T-cell (primary cell): ENCODE measurements around the gene CNPY4. TPM values are rescaled to one million over a fixed set of nuclear protein-coding genes. Genes with fewer than 3 reads are reported as not detected.
A peak's percentile ranks its signal among the peaks of the same experiment; 100 is the strongest.

Source experiments
- ATAC-seq, 4 experiments: fragments of 200-7000 bp in 3 of 4; fragments of 150-1000 bp in 1 of 4; cut with Tn5 transposase; replicated peaks in 1 of 4; 1 replicate in 3 of 4; 2 replicates in 1 of 4; pipeline ENCODE4 v1.10.0; 2021; ENCODE audit warnings: moderate library complexity in 3 of 4, mild to moderate bottlenecking in 2 of 4, moderate number of reproducible peaks in 1 of 4
- CTCF ChIA-PET, 2 donors: fragments of 300-600 bp; sonication (Branson Sonifier 250); formaldehyde crosslinking; loops; one replicate each; lab custom pipeline; 2022; ENCODE audit warnings: antibody characterized with exemption in 2 of 2; lab: Charles Lee
- POLR2A ChIA-PET, 2 donors: fragments of 300-600 bp; sonication (Branson Sonifier 250); formaldehyde crosslinking; loops; one replicate each; lab custom pipeline; 2022; ENCODE audit warnings: antibody characterized with exemption in 2 of 2; lab: Charles Lee
- DNase-seq, 35 experiments: peaks; one replicate each; pipeline versions ENCODE4 v3.0.0 to v3.0.0-alpha.2; 2013 to 2023
- H3K27ac ChIP-seq: one replicate; pipeline ENCODE4 v1.5.1; 2013; ENCODE audit warnings: low read length
- H3K27me3 ChIP-seq, 2 experiments: replicated peaks in 1 of 2; 1 replicate in 1 of 2; 2 replicates in 1 of 2; pipeline versions ENCODE4 v1.6.1 to v1.7.0; 2013; ENCODE audit warnings: low read length in 1 of 2, mixed read lengths in 1 of 2; ENCODE audit not compliant: control insufficient read depth in 2 of 2, insufficient read depth in 2 of 2; ENCODE audit errors: extremely low read depth in 1 of 2
- H3K36me3 ChIP-seq, 2 donors: 1 replicate in 1 of 2; 2 replicates in 1 of 2; pipeline versions ENCODE4 v1.6.1 to v1.7.0; 2013; ENCODE audit warnings: low read length in 1 of 2; ENCODE audit not compliant: control insufficient read depth in 2 of 2, insufficient read depth in 1 of 2; ENCODE audit errors: extremely low read depth in 1 of 2
- H3K4me1 ChIP-seq, 2 experiments: 1 replicate in 1 of 2; 2 replicates in 1 of 2; pipeline versions ENCODE4 v1.6.1 to v1.7.0; 2013; ENCODE audit warnings: low read length in 2 of 2, mixed read lengths in 1 of 2; ENCODE audit not compliant: insufficient read depth in 2 of 2, control insufficient read depth in 1 of 2; ENCODE audit errors: extremely low read depth in 1 of 2
- H3K4me3 ChIP-seq, 2 donors: 1 replicate in 1 of 2; 2 replicates in 1 of 2; pipeline versions ENCODE4 v1.5.1 to v1.7.0; 2013; ENCODE audit warnings: mild to moderate bottlenecking in 2 of 2, low read length in 1 of 2, moderate library complexity in 1 of 2; ENCODE audit not compliant: control insufficient read depth in 1 of 2; ENCODE audit errors: extremely low read depth in 1 of 2
- H3K9me3 ChIP-seq: 2 replicates; pipeline ENCODE4 v1.7.0; 2013
- H3K27ac Mint-ChIP-seq, 2 donors: one replicate each; pipeline ENCODE4 v1.8.0; 2020 to 2021; ENCODE audit warnings: mild to moderate bottlenecking in 2 of 2, mixed read lengths in 2 of 2
- H3K27me3 Mint-ChIP-seq, 2 donors: one replicate each; pipeline ENCODE4 v1.8.0; 2021 to 2022; ENCODE audit warnings: mixed read lengths in 2 of 2
- H3K36me3 Mint-ChIP-seq: one replicate; pipeline ENCODE4 v1.8.0; 2021; ENCODE audit warnings: mixed read lengths
- H3K4me1 Mint-ChIP-seq, 3 donors: one replicate each; pipeline ENCODE4 v1.8.0; 2020 to 2022; ENCODE audit warnings: mixed read lengths in 3 of 3, mild to moderate bottlenecking in 1 of 3
- H3K4me3 Mint-ChIP-seq, 3 donors: one replicate each; pipeline ENCODE4 v1.8.0; 2020 to 2022; ENCODE audit warnings: mild to moderate bottlenecking in 3 of 3, mixed read lengths in 3 of 3, moderate library complexity in 3 of 3
- H3K9me3 Mint-ChIP-seq, 3 donors: one replicate each; pipeline ENCODE4 v1.8.0; 2020 to 2022; ENCODE audit warnings: mixed read lengths in 3 of 3
- WGBS: methylation state at CpG from one replicate; pipeline ENCODE4 v1.1.5; 2013; ENCODE audit warnings: missing lambda C conversion rate; ENCODE audit not compliant: insufficient coverage; 5-methylcytosine and 5-hydroxymethylcytosine counted together
- total RNA-seq, 35 experiments: library from RNA in 6 of 35; stranded (reverse) in 6 of 35; fragments of 120-200 nt in 1 of 35; gene quantifications; one replicate each; pipeline versions ENCODE4 v1.2.1 to v1.2.4 and lab custom pipeline; 2013 to 2026

The CNPY4 gene
- total RNA-seq, 5 donors from 2014 or later (not counting 1 experiment from before 2014, with no cell fraction given) = 23.9 to 90.0 (median 79.6) TPM

DNA sequence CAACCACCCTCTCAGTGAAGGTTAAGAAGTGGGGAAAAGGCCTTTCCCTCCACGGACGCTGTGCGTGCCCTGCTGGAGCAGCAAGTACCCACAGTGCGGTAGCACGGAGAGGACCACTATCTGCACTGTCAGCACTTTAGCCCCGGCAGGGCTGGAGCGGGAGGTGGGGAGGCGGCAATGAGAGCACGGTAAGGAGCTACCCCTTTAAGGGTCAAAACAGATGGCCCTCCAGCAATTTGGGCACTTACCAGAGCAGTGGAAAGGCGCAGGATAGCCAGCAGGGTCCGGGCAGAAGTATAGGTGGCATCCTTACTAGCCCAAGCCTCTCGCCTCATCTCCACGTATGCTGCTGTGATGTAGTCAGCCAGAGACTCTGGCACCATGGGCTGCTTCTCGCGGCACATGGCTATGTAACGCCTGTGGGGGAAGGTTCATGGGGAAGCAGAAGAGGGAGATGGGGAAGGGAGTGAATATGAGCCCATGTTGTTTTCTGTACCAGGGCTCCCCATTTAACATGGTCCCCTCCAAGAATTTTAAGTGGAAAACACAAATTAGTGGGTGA, 25.4 kb upstream of the CNPY4 start:
- H3K4me3 ChIP-seq = no peak overlapping the region
- H3K27ac ChIP-seq = no peak overlapping the region
- H3K9me3 ChIP-seq = no peaks in the 10 kb centered on the region
- ChIA-PET CTCF (interaction anchor here in 1 of 2 donors (0.8 kb wide), 1 partner anchor 12 kb away, joined by 3 read pairs; no protein-coding TSS in a partner anchor), POLR2A (no interaction called here)
- H3K36me3 ChIP-seq = peaks cover 45 to 87% of the 10 kb centered on the region in 2 donors
- DNase-seq (no peak), ATAC-seq (no peak)
- peaks cover 39 to 42% (median 40%) of the 10 kb centered on the region in 3 donors for H3K4me1 Mint-ChIP-seq
- H3K27me3 ChIP-seq = no peaks in the 10 kb centered on the region
- peaks cover 4 to 16% of the 10 kb centered on the region in 2 experiments for H3K4me1 ChIP-seq
- WGBS = 95% methylated on average over 15 of the region's 16 CpGs
- peak overlapping the region in 1 of 2 donors; percentile 6 for H3K27ac Mint-ChIP-seq
- no peaks in the 10 kb centered on the region for H3K9me3 Mint-ChIP-seq
- H3K27me3 Mint-ChIP-seq = no peaks in the 10 kb centered on the region
- peaks cover 70% of the 10 kb centered on the region for H3K36me3 Mint-ChIP-seq
- no peak overlapping the region for H3K4me3 Mint-ChIP-seq

DNA sequence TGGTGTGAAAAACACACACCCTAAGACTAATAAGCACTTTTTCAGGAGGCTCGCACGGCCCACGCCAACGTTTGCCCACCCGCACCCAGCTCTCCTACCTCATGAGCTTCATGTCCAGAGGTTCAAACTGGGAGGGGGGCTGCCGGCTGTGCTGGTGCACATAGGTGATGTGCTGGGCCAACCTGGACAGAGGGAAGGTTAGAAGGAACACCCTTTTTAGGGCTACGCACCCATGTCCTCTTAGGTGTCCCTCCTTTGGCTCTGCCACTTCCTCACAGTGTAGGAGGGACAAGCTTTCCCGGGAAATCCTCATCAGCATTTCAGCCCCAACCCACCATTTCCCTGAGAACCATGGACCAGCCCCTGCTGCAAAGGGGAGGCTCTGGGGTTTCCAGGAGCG, 24.1 kb upstream of the CNPY4 start:
- Mint-ChIP-seq H3K4me1 (peaks cover 39 to 47% (median 43%) of the 10 kb centered on the region in 3 donors), H3K27ac (peak overlapping the region in 1 of 2 donors; percentile 39), H3K27me3 (no peaks in the 10 kb centered on the region), H3K4me3 (no peak overlapping the region), H3K36me3 (peaks cover 77% of the 10 kb centered on the region), H3K9me3 (no peaks in the 10 kb centered on the region)
- ChIA-PET POLR2A (no interaction called here), CTCF (no interaction called here)
- Histone ChIP-seq H3K4me3 (no peak overlapping the region), H3K9me3 (no peaks in the 10 kb centered on the region), H3K36me3 (peaks cover 45 to 91% of the 10 kb centered on the region in 2 donors), H3K27me3 (no peaks in the 10 kb centered on the region), H3K27ac (no peak overlapping the region), H3K4me1 (peaks cover 9 to 21% of the 10 kb centered on the region in 2 experiments)
- DNase-seq (no peak), ATAC-seq (no peak)
- WGBS = 100% methylated on average over 2 of the region's 9 CpGs

DNA sequence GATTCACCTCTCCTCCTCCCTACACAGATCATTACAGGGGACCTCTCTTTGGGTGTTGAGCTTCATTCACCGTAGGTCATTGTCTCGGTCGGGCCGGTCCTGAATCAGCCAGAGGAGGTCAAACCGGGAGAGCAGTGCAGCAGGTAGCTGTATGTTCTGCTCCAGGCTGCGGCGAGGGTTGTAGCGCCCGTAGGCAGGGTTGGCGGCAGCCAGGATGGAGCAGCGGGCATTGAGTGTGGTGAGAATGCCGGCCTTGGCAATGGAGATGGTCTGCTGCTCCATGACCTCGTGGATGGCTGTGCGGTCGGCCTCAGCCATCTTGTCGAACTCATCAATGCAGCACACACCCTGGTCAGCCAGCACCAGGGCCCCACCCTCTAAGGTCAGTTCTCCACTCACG, 23.7 kb upstream of the CNPY4 start:
- no peak for ATAC-seq
- no peak overlapping the region for H3K4me3 Mint-ChIP-seq
- H3K9me3 Mint-ChIP-seq = no peaks in the 10 kb centered on the region
- Histone ChIP-seq H3K4me3 (no peak overlapping the region), H3K27ac (no peak overlapping the region), H3K36me3 (peaks cover 45 to 87% of the 10 kb centered on the region in 2 donors), H3K4me1 (peaks cover 9 to 21% of the 10 kb centered on the region in 2 experiments), H3K9me3 (no peaks in the 10 kb centered on the region), H3K27me3 (no peaks in the 10 kb centered on the region)
- H3K27me3 Mint-ChIP-seq = no peaks in the 10 kb centered on the region
- peaks cover 73% of the 10 kb centered on the region for H3K36me3 Mint-ChIP-seq
- no peak for DNase-seq
- peak overlapping the region in 1 of 2 donors; percentile 6 for H3K27ac Mint-ChIP-seq
- WGBS = 95% methylated on average over 16 of the region's 17 CpGs
- CTCF ChIA-PET = no interaction called here
- POLR2A ChIA-PET = no interaction called here
- peaks cover 38 to 45% (median 40%) of the 10 kb centered on the region in 3 donors for H3K4me1 Mint-ChIP-seq

DNA sequence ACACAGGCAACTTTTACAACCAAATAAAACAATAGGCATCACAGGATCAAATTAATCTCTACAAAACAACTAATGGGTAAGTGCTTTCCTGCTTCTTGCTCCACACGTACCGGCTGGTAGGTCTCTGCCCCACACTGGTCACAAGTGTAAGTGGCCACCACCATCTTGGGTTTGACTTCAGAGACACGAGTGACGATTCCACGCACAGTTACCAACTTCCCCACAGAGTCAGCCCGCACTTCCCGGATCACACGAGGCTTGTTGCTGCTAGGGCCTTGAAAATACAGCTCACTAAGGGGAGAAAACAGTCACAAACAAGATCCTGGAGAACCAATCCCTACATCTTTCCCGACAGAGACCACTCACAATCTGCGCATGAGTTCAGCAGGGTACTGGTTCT, 20.5 kb upstream of the CNPY4 start:
- no peaks in the 10 kb centered on the region for H3K27me3 ChIP-seq
- no peak overlapping the region for H3K4me3 ChIP-seq
- H3K27ac ChIP-seq = peak overlapping the region; percentile 66
- peaks cover 9 to 38% of the 10 kb centered on the region in 2 experiments for H3K4me1 ChIP-seq
- no peak for ATAC-seq
- no peaks in the 10 kb centered on the region for H3K27me3 Mint-ChIP-seq
- peaks cover 45 to 49% (median 45%) of the 10 kb centered on the region in 3 donors for H3K4me1 Mint-ChIP-seq
- peaks cover 45% of the 10 kb centered on the region for H3K36me3 Mint-ChIP-seq
- H3K9me3 Mint-ChIP-seq = no peaks in the 10 kb centered on the region
- ChIA-PET CTCF (interaction anchor here (0.6 to 0.9 kb wide), 2 partner anchors 111 to 119 kb away, joined by 5 to 12 read pairs; no protein-coding TSS in a partner anchor), POLR2A (interaction anchor here in 1 of 2 donors (0.6 kb wide), 1 partner anchor 272 kb away, joined by 4 read pairs; no protein-coding TSS in a partner anchor)
- no peaks in the 10 kb centered on the region for H3K9me3 ChIP-seq
- DNase-seq = no peak
- 96% methylated on average over 7 of the region's 10 CpGs for WGBS
- peak overlapping the region; percentile 94 to 96 for H3K27ac Mint-ChIP-seq
- H3K36me3 ChIP-seq = peaks cover 23 to 55% of the 10 kb centered on the region in 2 donors
- peak overlapping the region; percentile 91 to 96 (median 92) for H3K4me3 Mint-ChIP-seq

DNA sequence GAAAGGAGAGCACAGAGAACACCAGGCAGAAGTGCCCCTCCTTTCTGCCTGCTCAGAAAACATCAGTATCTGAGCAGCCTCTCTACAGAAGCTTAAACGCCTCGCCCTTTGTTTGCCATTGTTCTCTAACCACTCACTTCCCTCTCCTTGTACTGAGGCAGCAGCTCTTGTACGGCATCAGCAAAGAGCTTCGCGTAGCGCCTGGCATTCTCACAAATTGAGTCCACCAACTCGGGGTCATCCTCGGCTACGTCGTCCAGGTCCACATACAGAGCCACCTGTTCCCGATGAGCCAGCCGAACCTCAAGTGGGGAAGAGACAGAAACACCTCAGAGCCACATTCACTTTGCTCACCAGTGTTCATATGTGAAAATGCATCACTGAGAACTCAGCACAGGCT, 20.0 kb upstream of the CNPY4 start:
- peak overlapping the region; percentile 74 to 98 for H3K4me3 ChIP-seq
- no peaks in the 10 kb centered on the region for H3K27me3 ChIP-seq
- POLR2A ChIA-PET = no interaction called here
- H3K4me1 ChIP-seq = peaks cover 9 to 38% of the 10 kb centered on the region in 2 experiments
- H3K9me3 ChIP-seq = no peaks in the 10 kb centered on the region
- Mint-ChIP-seq H3K36me3 (peaks cover 45% of the 10 kb centered on the region), H3K9me3 (no peaks in the 10 kb centered on the region), H3K27me3 (no peaks in the 10 kb centered on the region), H3K4me1 (peaks cover 45 to 49% (median 45%) of the 10 kb centered on the region in 3 donors), H3K27ac (peak overlapping the region; percentile 94 to 96), H3K4me3 (peak overlapping the region; percentile 91 to 96 (median 92))
- H3K27ac ChIP-seq = peak overlapping the region; percentile 66
- DNase-seq = no peak
- ATAC-seq = no peak
- WGBS = 69% methylated on average over 12 of the region's 12 CpGs
- CTCF ChIA-PET = interaction anchor here (0.6 to 0.9 kb wide), 2 partner anchors 111 to 119 kb away, joined by 5 to 12 read pairs; no protein-coding TSS in a partner anchor
- H3K36me3 ChIP-seq = peaks cover 24 to 50% of the 10 kb centered on the region in 2 donors

DNA sequence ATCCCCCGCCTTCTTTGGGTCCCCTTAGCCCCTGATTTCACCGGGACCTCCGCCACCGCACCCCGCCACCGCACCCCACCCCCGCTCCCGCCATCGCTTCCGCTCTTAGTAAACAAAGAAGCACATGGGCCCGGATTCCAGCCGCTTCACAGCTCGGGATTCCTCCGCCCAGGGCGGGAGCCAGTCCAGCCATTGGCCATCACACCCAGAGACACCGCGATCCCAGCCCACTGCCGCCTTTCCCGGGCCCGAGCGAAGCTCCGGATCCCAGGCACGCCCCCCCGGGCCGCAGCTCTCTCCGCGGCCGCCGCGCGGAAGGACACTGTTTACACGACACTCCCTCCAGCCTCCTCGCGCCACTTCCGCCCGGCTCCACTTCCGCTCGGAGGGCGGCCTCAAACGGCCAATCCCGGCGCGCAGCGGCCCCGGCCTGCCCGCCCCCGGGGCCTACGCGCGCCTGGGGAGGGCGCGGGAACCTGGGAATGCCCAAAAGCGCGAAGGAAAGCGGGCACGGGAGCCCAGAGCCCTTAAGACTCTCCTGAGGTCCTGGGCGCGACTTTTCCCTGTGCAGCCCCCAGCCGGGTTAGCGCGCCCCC, 18.9 kb upstream of the CNPY4 start:
- H3K4me1 Mint-ChIP-seq = peaks cover 41 to 49% (median 44%) of the 10 kb centered on the region in 3 donors
- H3K9me3 Mint-ChIP-seq = no peaks in the 10 kb centered on the region
- H3K36me3 Mint-ChIP-seq = peaks cover 40% of the 10 kb centered on the region
- WGBS = 0% methylated on average over 58 of the region's 61 CpGs
- ChIA-PET POLR2A (interaction anchor here (0.6 to 2.5 kb wide), 10 partner anchors 18 to 542 kb away, joined by 3 to 19 read pairs (median 4); partner anchors contain the start of genes MBLAC1 (in 1 of the 2), TRIM4 (in 1 of the 2) and ZNF655 (in 1 of the 2)), CTCF (interaction anchor here in 1 of 2 donors (0.6 to 2.7 kb wide), 5 partner anchors 18 to 181 kb away, joined by 3 to 18 read pairs (median 4); partner anchors contain the start of gene TRIM4)
- peak overlapping the region; percentile 94 to 96 for H3K27ac Mint-ChIP-seq
- Histone ChIP-seq H3K27ac (peak overlapping the region; percentile 81), H3K9me3 (no peaks in the 10 kb centered on the region), H3K4me3 (peak overlapping the region; percentile 74 to 98), H3K27me3 (no peaks in the 10 kb centered on the region), H3K36me3 (peaks cover 19 to 45% of the 10 kb centered on the region in 2 donors), H3K4me1 (peaks cover 9 to 38% of the 10 kb centered on the region in 2 experiments)
- H3K4me3 Mint-ChIP-seq = peak overlapping the region; percentile 91 to 96 (median 92)
- ATAC-seq (peak; percentile 80 to 83 (median 82)), DNase-seq (peak; percentile 64 to 94 (median 81))
- no peaks in the 10 kb centered on the region for H3K27me3 Mint-ChIP-seq
